ENCODE data around the gene TARBP1. TPM values are rescaled to one million over a fixed set of nuclear protein-coding genes. Genes with fewer than 3 reads are reported as not detected.
"Not testable (repeated sequence)": the region's sequence is repeated elsewhere in the genome, so short reads cannot be mapped to it uniquely, and the experiment has no call there.

The TARBP1 gene
- total and polyA plus RNA-seq, 2 of the 8 experiments (the other 6 are each of a cell fraction or from before 2014, with no cell fraction given), result 21.9 to 32.3 TPM

DNA sequence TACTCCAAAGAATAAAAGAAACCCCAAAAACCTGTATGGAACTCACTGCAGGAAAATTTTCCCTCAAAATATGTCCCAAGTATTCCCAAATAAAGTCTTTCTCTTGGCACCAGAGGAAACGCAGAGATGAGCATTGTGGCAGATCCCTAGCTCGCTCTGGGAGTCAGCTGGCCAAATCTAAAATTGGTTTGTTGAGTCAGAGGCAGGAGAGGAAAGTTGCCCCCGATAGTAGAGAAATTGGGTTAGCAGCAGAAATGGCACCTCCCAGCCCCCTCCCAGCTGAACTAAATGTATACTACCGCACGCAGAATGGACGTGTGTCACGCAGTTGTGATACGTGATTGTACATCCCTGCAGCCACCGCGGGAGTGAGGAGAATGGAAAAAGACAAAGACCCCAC lies 39.9 kb upstream of the TARBP1 start (continued):
- TF ChIP-seq, protein P1, sequence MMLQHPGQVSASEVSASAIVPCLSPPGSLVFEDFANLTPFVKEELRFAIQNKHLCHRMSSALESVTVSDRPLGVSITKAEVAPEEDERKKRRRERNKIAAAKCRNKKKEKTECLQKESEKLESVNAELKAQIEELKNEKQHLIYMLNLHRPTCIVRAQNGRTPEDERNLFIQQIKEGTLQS (IDR thresholded peaks at IDR 0.05; ENCODE audit: insufficient read depth, low read depth, low read length), result no peak

DNA sequence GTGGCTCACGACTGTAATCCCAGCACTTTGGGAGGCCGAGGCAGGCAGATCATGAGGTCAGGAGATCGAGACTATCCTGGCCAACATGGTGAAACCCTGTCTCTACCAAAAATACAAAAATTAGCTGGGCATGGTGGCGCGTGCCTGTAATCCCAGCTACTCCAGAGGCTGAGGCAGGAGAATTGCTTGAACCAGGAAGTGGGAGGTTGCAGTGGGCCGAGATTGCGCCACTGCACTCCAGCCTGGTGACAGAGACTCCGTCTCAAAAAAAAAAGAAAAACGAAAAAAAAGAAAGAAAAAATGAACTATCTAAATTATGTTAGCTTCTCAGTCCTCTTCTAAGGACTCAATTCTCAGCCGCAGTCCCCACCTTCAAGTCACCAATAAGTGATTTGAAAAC lies 39.1 kb upstream of the TARBP1 start:
- H4K5ac ChIP-seq (ENCODE audit: insufficient read length, low read depth, low read length); H3K4ac ChIP-seq (replicated peaks; ENCODE audit: insufficient read length, low read depth, low read length); H3K79me1 ChIP-seq (ENCODE audit: low read depth, low read length); H2BK5ac ChIP-seq (ENCODE audit: low read depth, low read length); H3K27me3 ChIP-seq (replicated peaks in 1 of 4; ENCODE audit: control insufficient read depth in 3 of 4, extremely low read depth in 1 of 4, insufficient read depth in 3 of 4, low read length in 3 of 4); H3K23ac ChIP-seq (ENCODE audit: insufficient read length); H3K14ac ChIP-seq (ENCODE audit: insufficient read length); H3K18ac ChIP-seq (ENCODE audit: extremely low read depth, low read length); H4K8ac ChIP-seq (ENCODE audit: extremely low read depth, insufficient read depth, low read length); H3K27ac ChIP-seq (ENCODE audit: low read depth, low read length); H2BK120ac ChIP-seq (replicated peaks; ENCODE audit: low read depth, low read length); H2BK12ac ChIP-seq (ENCODE audit: low read depth, low read length); H4K91ac ChIP-seq (replicated peaks; ENCODE audit: insufficient read length, low read length); H3K36me3 ChIP-seq (ENCODE audit: control insufficient read depth in 2 of 4, insufficient read depth in 4 of 4, low read length in 3 of 4); DNase-seq (ENCODE audit: low read depth in 1 of 2, low spot score in 2 of 2); H3K9ac ChIP-seq (replicated peaks in 1 of 4; ENCODE audit: extremely low read depth in 1 of 4, low read depth in 3 of 4, low read length in 3 of 4); H2BK15ac ChIP-seq (ENCODE audit: low read length); FAIRE-seq; H2BK20ac ChIP-seq (ENCODE audit: low read length); H2AFZ ChIP-seq (ENCODE audit: low read length); H2AK5ac ChIP-seq (ENCODE audit: low read depth, low read length); H3K4me2 ChIP-seq (ENCODE audit: insufficient read depth in 1 of 2, low read depth in 2 of 2, low read length in 2 of 2); H3K23me2 ChIP-seq (ENCODE audit: low read depth, low read length); H3K4me3 ChIP-seq (ENCODE audit: extremely low read depth in 1 of 4, insufficient read depth in 2 of 4, low read depth in 3 of 4, low read length in 4 of 4); H4K20me1 ChIP-seq (replicated peaks in 1 of 2; ENCODE audit: control insufficient read depth in 1 of 2, insufficient read depth in 2 of 2, low read length in 2 of 2); H3K79me2 ChIP-seq (ENCODE audit: control insufficient read depth in 1 of 2, insufficient read depth in 2 of 2, low read length in 2 of 2); H3K9me3 ChIP-seq (ENCODE audit: insufficient read depth in 2 of 2, low read depth in 1 of 2, low read length in 1 of 2); H3K56ac ChIP-seq (replicated peaks; ENCODE audit: insufficient read length, low read depth, low read length): not testable (repeated sequence)
- CTCF ChIA-PET (ENCODE audit: partially characterized antibody), result interaction anchor here (1.1 to 4.0 kb wide), 6 partner anchors 11 to 576 kb away, joined by 3 to 17 read pairs (median 4); no protein-coding TSS in a partner anchor
- WGBS, 2 experiments (ENCODE audit: extremely low coverage in 1 of 2, insufficient coverage in 1 of 2, insufficient read length in 1 of 2, insufficient replicate concordance in 2 of 2, low coverage in 1 of 2, low lambda C conversion rate in 2 of 2, missing lambda C conversion rate in 1 of 2), result 78% methylated on average over 5 of the region's 10 CpGs; no CpG with 5 or more reads in 1 of the 2 experiments
- peaks cover 0 to 10% (median 2%) of the 10 kb centered on the region in 4 experiments; a peak in 3 of 7 replicates for H3K4me1 ChIP-seq (replicated peaks in 1 of 4; ENCODE audit: control insufficient read depth in 3 of 4, insufficient read depth in 4 of 4, low read length in 3 of 4)
- POLR2A ChIA-PET (ENCODE audit: partially characterized antibody), result interaction anchor here (1.7 kb wide), 1 partner anchor 93 kb away, joined by 5 read pairs; no protein-coding TSS in a partner anchor
